Stomach (tissue), 4 donors: Measurements from ENCODE around the gene DGKK.
"Not testable (repeated sequence)": the region's sequence is repeated elsewhere in the genome, so short reads cannot be mapped to it uniquely, and the experiment has no call there.

Experiments used
- EP300 ChIP-seq: sonication (generic); formaldehyde crosslinking; IDR thresholded peaks from one replicate; pipeline ENCODE4 v1.6.1; 2017; ENCODE audit warnings: antibody characterized with exemption
- POLR2A ChIP-seq, 4 donors: fragments of 450-650 bp; IDR thresholded peaks; one replicate each; pipeline ENCODE4 v1.6.1; 2016; ENCODE audit warnings: antibody characterized with exemption in 4 of 4, control low read depth in 2 of 4, mild to moderate bottlenecking in 1 of 4, moderate library complexity in 1 of 4
- POLR2AphosphoS5 ChIP-seq, 3 donors: sonication (generic); formaldehyde crosslinking; IDR thresholded peaks; one replicate each; pipeline ENCODE4 v1.6.1; 2016; ENCODE audit warnings: antibody characterized with exemption in 3 of 3
- TF ChIP-seq, protein P1 (sequence below), 7 experiments: fragments of 450-650 bp in 4 of 7; fragments of 200-600 bp in 3 of 7; sonication (generic) in 3 of 7; IDR thresholded peaks; one replicate each; pipeline ENCODE4 v1.5.1; 2016 to 2019; ENCODE audit warnings: antibody characterized with exemption in 7 of 7, control low read depth in 2 of 7, mild to moderate bottlenecking in 1 of 7

DNA sequence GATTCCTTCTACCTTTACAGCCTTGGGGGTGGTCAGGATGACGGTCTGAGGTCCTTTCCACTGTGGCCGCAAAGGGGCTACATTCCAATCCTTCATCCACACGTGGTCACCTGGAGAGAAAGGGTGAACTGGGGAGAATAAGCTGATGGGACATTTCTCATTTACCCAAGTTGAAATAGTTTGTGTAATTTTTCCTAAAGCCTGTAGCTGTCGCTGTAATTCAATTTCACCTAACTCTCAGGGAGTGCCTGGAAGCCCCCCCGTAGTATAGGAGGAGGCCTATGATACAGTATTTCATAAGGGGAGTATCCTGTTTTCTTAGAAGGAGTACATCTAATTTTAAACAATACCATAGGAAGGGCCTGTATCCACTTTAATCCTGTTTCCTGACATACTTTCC lies 138.0 kb downstream of the DGKK start:
- TF ChIP-seq, protein P1, sequence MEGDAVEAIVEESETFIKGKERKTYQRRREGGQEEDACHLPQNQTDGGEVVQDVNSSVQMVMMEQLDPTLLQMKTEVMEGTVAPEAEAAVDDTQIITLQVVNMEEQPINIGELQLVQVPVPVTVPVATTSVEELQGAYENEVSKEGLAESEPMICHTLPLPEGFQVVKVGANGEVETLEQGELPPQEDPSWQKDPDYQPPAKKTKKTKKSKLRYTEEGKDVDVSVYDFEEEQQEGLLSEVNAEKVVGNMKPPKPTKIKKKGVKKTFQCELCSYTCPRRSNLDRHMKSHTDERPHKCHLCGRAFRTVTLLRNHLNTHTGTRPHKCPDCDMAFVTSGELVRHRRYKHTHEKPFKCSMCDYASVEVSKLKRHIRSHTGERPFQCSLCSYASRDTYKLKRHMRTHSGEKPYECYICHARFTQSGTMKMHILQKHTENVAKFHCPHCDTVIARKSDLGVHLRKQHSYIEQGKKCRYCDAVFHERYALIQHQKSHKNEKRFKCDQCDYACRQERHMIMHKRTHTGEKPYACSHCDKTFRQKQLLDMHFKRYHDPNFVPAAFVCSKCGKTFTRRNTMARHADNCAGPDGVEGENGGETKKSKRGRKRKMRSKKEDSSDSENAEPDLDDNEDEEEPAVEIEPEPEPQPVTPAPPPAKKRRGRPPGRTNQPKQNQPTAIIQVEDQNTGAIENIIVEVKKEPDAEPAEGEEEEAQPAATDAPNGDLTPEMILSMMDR (IDR thresholded peaks at IDR 0.05): not testable (repeated sequence)
- TF ChIP-seq POLR2A (IDR thresholded peaks at IDR 0.05); POLR2AphosphoS5 (IDR thresholded peaks at IDR 0.05); EP300: not testable (repeated sequence)
